Ishikawa (cell line): Measurements from ENCODE around the gene TRAF5.
A peak's percentile ranks its signal among the peaks of the same experiment; 100 is the strongest.

ENCODE experiments used
- CEBPB ChIP-seq: IDR thresholded peaks from 2 replicates; pipeline ENCODE4 v1.6.1; 2012
- CREB1 ChIP-seq: IDR thresholded peaks from 2 replicates; pipeline ENCODE4 v1.6.1; 2012; ENCODE audit warnings: low read depth
- EGR1 ChIP-seq: IDR thresholded peaks from 2 replicates; pipeline ENCODE4 v1.6.1; 2012
- EP300 ChIP-seq: IDR thresholded peaks from 2 replicates; pipeline ENCODE4 v1.6.1; 2012; ENCODE audit warnings: borderline replicate concordance
- FOXM1 ChIP-seq: IDR thresholded peaks from 2 replicates; pipeline ENCODE4 v1.6.1; 2012; ENCODE audit warnings: low read depth, borderline replicate concordance
- MAX ChIP-seq: IDR thresholded peaks from 2 replicates; pipeline ENCODE4 v1.6.1; 2012
- NFIC ChIP-seq: IDR thresholded peaks from 2 replicates; pipeline ENCODE4 v1.6.1; 2012
- RAD21 ChIP-seq: IDR thresholded peaks from 2 replicates; pipeline ENCODE4 v1.6.1; 2012; ENCODE audit warnings: low read depth
- REST ChIP-seq: IDR thresholded peaks from 2 replicates; pipeline ENCODE4 v1.6.1; 2012; ENCODE audit warnings: low read depth, mild to moderate bottlenecking
- TAF1 ChIP-seq: IDR thresholded peaks from 2 replicates; pipeline ENCODE4 v1.6.1; 2012; ENCODE audit warnings: low read depth, mild to moderate bottlenecking
- TCF12 ChIP-seq: IDR thresholded peaks from 2 replicates; pipeline ENCODE4 v1.6.1; 2012; ENCODE audit warnings: low read depth
- TEAD4 ChIP-seq: IDR thresholded peaks from 2 replicates; pipeline ENCODE4 v1.6.1; 2012
- USF1 ChIP-seq: IDR thresholded peaks from 2 replicates; pipeline ENCODE4 v1.6.1; 2012
- YY1 ChIP-seq: IDR thresholded peaks from 2 replicates; pipeline ENCODE4 v1.6.1; 2012; ENCODE audit warnings: low read depth
- ZBTB7A ChIP-seq: IDR thresholded peaks from 2 replicates; pipeline ENCODE4 v1.6.1; 2012; ENCODE audit warnings: low read depth

TRAF5 gene

GRCh38 chr1:211341999-211342398 is 15.4 kb downstream of the TRAF5 start:
- no peak for TF ChIP-seq TAF1

- TF ChIP-seq ZBTB7A (no peak), CEBPB (no peak), REST (no peak), EP300 (no peak), TEAD4 (no peak), NFIC (no peak), YY1 (no peak), EGR1 (no peak)
Measured at GRCh38 chr1:211343607-211344006, 17.0 kb downstream of the TRAF5 start.

- TF ChIP-seq TAF1 (no peak), CREB1 (no peak), YY1 (no peak), TCF12 (no peak), REST (no peak), EP300 (no peak), MAX (no peak), ZBTB7A (no peak), TEAD4 (no peak), EGR1 (no peak), USF1 (no peak), FOXM1 (no peak)
Measured at GRCh38 chr1:211344152-211344618, 17.6 kb downstream of the TRAF5 start.

GRCh38 chr1:211345719-211346118 is 19.1 kb downstream of the TRAF5 start:
- TF ChIP-seq MAX (peak; percentile 60), TCF12 (no peak)

- TF ChIP-seq MAX (no peak), USF1 (no peak), CEBPB (no peak), NFIC (no peak), TCF12 (no peak)
Measured at GRCh38 chr1:211347077-211347844, 20.6 kb downstream of the TRAF5 start.

GRCh38 chr1:211348547-211348946 is 21.9 kb downstream of the TRAF5 start:
- TF ChIP-seq ZBTB7A (no peak), YY1 (no peak), MAX (no peak), FOXM1 (no peak), TAF1 (no peak), EGR1 (no peak), RAD21 (no peak), USF1 (no peak), CREB1 (no peak), EP300 (no peak), CEBPB (no peak), TEAD4 (no peak), NFIC (no peak), REST (no peak), TCF12 (no peak)
